NCI-H1694 (cell line): ENCODE data around the gene NAV2.

Source experiments
- DNase-seq: peaks from one replicate; lab custom pipeline; 2025; lab: John Stamatoyannopoulos, UW

The NAV2 gene, protein sequence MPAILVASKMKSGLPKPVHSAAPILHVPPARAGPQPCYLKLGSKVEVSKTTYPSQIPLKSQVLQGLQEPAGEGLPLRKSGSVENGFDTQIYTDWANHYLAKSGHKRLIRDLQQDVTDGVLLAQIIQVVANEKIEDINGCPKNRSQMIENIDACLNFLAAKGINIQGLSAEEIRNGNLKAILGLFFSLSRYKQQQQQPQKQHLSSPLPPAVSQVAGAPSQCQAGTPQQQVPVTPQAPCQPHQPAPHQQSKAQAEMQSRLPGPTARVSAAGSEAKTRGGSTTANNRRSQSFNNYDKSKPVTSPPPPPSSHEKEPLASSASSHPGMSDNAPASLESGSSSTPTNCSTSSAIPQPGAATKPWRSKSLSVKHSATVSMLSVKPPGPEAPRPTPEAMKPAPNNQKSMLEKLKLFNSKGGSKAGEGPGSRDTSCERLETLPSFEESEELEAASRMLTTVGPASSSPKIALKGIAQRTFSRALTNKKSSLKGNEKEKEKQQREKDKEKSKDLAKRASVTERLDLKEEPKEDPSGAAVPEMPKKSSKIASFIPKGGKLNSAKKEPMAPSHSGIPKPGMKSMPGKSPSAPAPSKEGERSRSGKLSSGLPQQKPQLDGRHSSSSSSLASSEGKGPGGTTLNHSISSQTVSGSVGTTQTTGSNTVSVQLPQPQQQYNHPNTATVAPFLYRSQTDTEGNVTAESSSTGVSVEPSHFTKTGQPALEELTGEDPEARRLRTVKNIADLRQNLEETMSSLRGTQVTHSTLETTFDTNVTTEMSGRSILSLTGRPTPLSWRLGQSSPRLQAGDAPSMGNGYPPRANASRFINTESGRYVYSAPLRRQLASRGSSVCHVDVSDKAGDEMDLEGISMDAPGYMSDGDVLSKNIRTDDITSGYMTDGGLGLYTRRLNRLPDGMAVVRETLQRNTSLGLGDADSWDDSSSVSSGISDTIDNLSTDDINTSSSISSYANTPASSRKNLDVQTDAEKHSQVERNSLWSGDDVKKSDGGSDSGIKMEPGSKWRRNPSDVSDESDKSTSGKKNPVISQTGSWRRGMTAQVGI (N-terminal part only)

DNA sequence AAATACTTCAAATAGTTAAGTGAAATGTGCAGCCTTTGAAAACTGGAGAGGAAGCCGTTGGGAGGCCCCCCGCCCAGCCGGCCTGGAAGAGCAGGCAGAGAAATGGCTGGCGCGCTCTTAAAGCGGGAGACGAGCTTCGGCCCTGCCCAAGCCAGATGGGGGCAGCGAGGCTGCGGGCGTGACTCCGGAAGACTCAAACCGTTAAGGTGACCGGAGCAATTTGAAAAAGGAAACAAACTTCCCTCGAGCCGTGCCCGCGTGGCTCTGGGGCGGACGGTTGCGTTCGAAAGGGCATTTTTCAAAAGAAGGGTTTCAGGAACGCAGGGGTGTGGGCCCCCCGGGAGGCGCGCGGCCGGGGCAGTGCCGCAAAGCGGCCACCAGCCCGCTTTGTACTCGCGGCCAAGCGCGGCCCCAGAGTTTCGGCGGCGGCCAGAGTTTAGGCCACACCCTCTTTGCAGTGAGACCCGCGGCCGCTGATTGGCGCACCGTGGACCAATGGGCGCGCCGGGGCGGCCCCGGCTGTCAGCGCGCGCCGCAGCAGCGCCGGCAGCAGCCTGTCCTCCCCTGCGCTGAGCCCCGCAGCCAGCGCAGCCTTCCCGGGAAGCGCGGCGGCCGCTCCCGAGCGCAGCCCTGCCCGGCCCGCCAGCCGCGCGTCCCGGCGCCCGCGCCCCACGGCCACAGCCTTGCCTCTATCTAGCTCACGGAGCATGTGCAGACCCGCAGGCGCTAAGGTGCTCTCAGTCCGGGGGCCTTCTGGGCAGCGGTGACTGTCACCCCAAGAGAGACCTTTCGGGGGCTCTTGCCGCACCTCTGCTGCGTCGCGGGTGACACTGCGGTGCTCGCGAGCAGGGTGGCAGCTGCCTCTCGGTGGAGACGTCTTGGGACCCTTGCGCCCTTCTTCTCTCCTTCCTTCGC, at the start of gene NAV2:
Gene NAV2 (plus strand): TSS at position 557 of the 915 bp plus-strand sequence. CDS start 859 bp downstream, outside the sequence.
- peak; percentile 57 for DNase-seq

DNA sequence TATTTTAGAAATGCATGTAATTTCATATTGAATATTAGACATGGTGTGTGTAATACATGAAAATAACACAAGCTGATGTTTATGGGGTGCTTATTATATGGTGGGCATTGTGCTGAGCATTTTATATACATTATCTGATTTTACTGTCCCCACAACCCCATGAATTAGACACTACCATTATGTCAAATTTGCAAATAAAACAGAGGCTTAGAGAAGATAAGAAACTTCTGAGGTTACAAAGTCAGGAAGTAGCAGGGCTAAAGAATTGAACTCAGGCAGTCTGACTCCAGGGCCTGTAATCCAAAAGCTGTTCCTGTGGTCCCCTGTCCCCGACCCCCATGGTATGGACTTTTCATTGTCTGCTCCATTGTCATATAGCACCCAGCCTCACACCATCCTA, 49.4 kb upstream of the NAV2 start:
- no peak for DNase-seq

DNA sequence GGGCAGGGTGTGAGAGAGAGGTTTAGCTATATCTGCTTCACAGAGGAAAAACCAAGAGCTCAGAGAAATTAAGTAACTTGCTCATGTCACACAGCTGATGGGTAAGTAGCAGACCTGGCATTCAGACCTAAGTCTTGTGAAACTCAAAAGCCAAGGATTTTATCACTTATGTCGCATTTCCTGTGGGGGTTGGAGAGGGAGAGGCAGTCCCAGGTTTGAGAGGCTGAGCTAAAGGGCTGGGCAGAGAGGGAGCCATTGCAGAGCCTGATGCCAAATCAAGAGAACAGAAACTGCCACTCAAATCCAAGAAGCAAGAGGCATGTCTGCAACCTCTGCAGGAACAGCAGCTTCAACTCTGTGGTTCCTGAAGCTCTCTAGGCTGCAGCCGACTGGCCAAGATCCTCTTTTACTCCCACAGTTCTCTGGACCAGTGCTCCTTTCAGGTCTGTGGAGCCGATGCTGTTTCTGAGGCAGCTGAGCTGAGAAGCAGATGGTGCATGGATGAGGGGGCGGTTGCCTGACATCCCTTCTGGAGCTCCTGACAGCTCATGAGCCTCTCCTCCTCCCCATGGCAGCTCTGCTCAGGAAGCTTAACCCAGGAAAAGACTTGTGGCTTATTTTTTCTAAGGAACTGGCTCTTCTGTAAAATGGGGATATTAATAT, 47.6 kb upstream of the NAV2 start:
- peak; percentile 53 for DNase-seq

DNA sequence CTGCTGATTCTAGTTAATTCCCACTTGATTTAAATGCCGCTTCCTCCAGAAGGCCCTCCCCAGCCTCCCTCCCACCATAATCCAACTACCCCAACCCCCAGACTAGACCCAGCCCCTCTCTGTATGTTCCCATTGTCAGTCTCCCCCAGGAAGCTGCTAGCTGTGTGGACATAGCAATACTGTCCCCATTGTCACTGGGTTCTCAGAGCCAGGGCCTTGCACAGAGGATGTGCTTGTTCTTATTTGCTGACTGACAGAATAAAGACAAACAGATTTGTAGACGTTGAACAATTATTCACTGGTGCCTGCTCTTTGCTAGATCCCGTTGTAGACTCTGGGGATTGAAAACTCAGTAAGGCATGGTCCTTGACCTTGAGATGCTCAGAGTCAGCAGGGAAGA, 45.7 kb upstream of the NAV2 start:
- no peak for DNase-seq

DNA sequence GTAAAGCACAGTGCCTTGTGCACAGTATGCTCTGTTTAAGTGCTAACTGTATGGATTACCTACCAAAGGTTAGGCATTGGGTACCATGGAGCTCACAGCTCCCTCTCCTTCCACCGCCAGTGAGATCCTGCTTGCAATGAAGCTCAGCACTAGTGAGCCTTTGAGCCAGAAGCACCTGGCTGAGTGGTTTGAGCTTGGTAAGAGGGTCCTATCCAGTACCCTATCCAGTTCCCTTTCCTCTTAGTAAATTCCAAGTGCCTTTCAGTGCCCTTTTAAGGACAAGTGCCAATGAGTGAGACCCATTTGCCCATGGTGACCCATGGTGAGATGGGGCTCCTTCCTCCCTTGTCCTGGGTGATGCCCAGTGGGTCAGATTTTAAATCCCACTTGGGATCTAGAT, 43.1 kb upstream of the NAV2 start:
- DNase-seq, result no peak

DNA sequence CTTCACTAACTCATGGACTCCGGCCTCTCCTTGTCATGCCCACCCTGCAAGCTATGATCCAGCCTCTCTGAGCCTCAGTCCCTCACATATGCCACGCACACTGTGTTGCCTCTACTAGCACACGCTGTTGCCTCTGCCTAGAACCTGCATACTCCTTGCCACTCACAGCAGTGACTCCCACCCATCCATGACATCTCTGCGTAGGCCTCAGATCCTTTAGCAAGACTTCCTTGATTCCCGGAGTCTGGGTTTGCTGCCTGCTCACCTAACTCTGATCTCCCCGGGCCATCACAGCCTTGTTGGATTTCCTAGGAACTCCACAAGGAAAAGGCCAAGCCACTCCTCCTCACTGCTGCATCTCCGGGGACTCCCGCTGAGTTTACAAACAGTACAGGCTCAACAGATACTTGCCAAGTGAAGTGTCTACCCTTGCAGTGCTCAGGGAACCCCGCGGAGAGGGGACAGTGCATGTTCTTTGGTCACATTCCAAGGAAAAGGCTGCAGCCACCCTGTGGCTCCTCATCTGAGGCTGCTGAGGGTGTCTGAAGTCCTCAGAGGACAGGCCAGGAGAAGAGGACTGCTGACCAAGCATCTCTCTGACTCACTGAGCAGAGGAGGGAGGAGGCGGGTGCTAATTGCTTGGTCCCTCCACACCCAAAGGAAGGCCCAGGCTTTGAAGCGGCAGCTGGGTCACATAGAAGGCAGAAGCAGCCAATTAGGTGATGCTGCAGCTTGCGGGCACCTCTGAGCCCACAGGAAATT, 42.4 kb upstream of the NAV2 start:
- DNase-seq, result no peak

DNA sequence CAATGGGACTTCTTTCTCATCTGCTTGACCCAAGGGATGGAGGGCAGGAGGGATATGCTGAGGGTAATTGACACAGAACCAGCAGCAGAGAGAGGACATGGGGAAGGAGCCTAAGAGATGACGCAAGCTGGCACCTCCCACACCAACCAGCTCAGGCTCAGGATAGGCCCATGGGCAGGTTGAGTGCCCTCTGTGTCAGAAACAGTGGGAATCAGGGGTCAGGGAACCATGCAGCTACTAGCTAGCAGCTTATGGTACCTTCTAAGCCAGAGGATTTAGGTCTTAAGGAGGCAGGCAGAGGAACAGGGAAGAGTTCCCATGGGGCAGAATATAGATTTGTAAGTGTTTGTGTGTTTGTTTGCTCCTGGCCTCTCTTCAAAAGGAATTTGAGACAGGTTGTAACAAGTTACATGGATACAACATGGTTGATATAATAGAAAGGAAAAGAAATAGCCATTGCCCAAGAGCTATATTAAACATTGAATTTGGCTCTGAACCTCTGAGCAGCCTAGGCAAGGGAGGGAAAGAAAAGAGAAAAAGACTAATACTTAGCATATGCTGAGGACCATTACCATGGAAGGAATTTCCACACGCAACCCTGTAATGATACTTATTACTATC, 39.9 kb upstream of the NAV2 start:
- no peak for DNase-seq

DNA sequence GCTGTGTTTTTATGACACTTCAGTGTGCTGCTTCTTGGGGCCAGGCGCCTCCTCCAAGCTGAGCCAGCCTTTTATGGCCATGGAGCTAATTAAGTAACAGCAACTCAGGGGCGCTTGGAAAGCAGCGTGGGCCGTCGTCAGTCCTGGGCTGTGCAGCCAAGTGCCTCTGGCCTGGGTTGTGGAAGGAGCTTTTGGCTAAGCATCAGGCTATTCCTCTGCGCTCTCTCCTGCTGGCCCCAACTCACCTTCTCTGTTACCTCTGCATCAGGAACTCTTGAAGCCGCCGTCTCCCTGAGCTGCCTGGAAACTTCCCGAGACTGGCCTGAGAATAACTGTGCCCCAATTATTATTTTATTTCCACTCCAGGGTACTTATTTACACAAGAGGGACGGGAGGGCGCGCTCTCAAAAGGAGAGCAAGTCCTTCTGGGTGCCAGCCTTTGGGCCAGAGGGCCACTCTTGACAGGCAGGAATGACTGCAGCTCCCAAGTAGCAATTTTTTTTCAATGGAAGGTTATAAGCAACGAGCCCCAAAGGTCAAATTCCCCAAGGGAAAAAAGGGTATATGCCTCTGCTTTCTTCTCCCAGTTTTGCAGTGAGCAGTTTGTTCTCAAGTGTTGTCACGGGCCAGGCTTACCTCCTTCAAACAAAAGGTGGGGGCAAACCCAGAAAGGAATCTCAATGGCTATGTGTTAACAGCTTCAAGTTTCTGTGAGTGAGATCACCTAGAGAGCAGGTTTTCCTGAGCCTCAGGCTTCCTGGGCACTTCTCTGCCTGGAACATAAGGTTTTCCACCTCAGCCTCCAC, 38.5 kb upstream of the NAV2 start:
- no peak for DNase-seq

DNA sequence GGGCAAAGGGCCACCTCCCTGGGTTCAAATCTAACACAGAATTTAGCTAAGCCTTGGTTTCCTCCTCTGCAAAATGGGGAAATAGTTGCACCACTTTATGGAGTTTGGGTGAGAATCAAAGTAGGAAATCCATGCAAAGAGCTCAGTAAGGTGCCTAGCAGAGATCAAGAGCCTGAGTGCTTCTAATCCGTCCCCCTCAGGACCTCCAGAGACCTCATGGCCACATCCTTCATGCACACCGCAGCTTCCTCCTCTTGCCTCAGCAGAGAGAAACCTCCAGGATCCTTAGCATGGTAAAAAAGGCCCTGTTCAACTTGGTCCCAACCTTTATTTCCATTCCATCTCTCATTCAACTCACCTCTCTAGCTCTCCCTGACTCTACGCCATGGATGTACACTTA, 37.8 kb upstream of the NAV2 start:
- DNase-seq, result no peak

DNA sequence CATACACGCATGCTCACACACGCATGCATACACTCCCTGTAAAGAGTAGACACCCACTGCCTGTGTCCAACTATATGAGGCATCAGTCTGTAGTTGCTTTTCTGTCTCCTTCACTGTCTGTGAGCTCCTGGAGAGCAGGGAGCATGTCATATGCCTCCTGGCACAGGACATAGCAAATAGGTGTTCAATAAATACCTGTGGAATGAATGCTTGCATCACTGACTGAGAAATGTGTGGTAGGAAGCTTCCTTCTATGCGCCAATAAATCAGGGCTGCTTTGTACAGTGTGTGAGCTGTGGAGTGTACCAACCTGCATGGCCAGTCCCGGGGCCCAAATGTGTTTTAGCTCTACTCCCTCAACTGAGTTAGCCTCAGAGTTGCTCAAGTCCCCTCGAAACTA, 37.2 kb upstream of the NAV2 start:
- DNase-seq, result no peak

DNA sequence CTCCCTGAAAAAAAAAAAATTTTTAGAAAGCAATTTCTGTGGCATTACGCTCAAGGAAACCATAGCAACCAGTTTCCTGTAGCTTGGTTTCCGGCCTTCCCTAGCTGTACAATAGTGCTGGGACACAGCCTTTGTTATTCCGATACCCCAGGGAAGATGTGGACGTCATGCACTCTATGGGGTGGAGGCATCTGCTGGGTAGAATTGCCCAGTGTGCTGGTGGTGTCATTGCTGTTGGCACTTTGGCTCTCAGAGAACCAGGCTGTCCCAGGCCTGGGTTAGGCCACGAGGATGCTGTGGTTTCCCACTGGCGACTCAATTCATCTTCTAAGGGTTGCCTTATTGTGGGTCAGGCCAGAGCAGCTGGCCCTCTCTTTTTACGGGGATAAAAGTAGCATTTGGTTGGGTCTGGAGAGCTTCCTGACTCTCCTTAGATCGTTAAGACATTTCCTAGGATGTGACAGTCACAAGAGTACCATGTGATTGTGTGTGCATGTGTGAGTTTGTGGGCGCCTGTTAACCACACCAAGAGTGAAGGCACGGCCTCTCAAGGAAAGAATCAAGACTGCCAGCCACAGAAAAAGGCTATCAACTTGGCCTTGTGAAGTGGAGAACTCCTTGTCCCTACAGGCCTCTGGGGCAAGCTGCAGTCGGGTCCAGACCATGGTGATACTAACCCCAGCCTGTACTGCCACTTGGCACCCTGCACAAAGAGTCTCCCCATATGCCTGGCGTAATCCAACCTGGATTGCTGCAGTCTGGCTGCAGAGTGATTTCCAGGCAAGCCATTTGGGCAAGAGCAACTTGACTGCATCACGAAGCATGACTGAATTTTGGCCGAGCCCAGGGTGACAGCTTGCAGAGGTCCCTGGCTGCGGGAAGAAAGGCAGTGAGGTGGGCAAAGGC, 35.9 kb upstream of the NAV2 start:
- peak; percentile 55 for DNase-seq

DNA sequence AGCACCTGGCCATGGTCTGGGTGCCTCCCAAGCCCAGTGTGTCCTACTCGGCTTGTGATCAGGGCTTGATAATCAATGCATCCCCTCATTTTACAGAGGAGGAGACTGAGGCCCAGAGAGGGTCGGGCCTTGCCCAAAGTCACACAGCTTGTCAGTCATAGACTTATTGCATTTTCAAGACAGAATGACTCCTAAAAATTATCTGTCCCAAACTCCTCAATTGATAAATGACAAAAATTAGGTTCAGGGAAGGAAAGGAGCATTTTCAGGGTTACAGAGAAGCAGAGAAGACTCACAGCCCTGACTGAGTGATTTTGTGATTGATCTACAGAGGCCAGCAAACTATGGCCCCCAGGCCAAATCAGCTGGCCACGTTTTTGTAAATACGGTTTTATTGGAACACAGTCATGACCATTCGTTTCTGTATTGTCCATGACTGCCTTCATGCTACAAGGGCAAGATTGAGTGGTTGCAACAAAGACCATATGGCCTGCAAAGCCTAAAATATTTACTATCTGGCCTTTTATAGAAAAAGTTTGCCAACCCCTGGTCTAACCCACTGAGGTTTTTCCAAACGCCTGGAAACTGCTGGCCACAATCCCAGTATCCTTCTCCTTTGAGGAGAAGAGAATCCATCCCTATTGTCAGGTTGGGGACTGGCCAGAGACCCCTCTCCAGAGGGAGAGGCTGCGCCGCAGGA, 35.1 kb upstream of the NAV2 start:
- DNase-seq, result no peak

DNA sequence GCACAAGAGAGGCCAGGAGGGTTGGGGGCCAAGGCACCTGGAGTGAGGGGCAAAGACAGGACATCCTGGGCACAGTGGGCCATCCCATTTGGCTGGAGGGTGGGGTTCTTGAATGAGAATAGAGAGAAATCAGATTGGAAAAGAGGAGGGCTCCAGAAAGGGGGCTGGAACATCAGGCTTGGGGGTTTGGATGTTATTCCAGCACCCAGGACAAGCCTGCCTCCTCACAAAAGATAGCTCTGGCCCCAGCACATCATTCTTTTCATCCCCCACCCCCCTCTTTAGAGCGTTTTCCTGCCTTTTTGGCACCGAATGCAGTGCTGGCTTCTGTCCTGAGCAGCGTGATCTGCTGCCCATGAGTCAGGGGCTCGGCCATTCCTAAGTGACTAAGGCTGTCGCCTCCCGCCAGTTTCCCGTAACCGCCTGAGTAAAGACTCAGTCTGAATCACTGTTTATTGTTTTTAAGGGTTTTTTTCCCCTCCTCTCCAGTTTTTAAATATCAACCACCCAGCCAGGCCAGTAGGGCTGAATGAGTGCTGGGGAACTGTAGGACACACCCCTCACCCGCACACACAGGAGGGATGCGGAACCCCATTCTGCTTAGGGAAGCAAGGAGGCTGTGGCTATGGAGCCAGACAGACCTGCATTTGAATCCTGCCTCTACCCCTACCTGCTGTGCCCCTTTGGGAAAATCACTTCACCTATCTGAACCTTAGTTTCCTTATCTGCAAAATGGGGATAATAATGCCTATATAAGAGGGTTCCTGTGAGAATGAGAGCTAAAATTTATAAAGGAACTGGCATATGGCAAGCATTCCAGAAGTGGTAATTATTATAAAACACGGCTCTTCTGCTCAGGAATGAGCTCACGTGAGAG, 32.4 kb upstream of the NAV2 start:
- no peak for DNase-seq

DNA sequence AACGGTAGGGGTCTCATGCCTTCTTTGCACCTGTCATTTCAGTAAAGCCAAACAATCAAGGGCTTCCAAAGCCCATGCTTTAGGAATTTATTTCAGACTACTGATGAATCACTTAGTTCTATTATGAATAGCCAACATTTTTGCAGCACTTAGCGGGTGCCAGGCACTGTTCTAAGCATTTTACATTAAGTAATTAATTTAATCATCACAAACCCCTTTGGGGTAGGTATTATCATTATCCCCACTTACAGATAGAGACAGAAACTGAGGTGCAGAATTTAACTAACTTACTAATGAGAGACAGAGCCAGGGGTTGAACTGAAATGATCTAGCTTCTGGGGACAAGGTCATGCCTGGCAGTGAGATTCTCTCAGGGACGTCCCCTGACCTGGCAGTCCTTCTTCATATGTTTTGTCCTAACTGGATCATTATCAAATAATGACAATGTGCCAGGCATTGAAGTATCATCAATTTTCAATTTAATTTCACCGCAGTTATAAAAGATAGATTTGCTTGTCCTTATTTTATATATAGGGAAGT, 31.7 kb upstream of the NAV2 start:
- DNase-seq, result no peak

DNA sequence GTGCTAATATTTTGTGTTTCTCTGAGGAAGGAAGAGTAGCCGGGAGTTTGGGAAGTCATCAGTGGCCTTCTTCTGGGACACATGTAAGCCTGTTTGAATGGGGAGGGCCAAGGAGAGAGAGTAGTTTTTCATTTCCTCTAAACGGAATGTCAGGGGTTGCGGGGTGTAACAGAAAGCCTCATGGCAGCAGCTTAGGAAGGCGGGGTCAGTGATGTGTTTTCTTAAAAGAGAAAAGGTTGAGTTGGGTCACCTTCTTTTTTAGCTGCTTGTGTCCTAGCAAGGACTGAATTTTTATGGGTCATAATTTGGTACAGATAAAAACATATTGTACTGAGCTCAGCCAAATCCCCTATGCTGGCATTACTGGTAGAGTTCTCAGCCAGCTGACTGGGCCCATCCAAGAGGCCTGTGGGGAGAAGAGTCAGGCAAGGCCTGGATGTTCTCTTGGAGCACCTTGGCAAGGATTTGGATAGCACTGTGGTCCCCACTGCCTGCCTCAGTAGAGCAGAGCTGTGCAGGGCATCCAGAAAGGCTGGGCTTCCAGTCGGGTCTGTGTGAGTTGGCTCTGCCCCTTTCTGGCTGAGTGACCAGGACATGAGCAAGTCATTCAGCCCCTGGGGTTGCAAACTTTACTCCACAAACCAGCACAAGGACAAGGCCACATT, 29.4 kb upstream of the NAV2 start:
- DNase-seq, result no peak
